ENCODE data around the gene GINS1.
"Not testable (repeated sequence)": the region's sequence is repeated elsewhere in the genome, so short reads cannot be mapped to it uniquely, and the experiment has no call there.

- not testable (repeated sequence) for TF ChIP-seq EZH2 (IDR thresholded peaks at IDR 0.05; ENCODE audit: low read depth, unreplicated experiment); CTCF (conservative IDR thresholded peaks at IDR 0.05; ENCODE audit: low read depth in 2 of 2); ZNF114 (CRISPR knock-in tag; IDR thresholded peaks at IDR 0.05); REST (IDR thresholded peaks at IDR 0.05; ENCODE audit: unreplicated experiment); STAT1 (IDR thresholded peaks at IDR 0.05; ENCODE audit: unreplicated experiment)
Observed at GRCh38 chr20:25400291-25400732, 7.2 kb upstream of the GINS1 start.
